ENCODE measurements around the gene KIF6. TPM values are rescaled to one million over a fixed set of nuclear protein-coding genes. Genes with fewer than 3 reads are reported as not detected.

Gene KIF6
- total and polyA plus RNA-seq, 2 of the 8 experiments (the other 6 are each of a cell fraction or from before 2014, with no cell fraction given) = 0.53 to 0.65 TPM

- no peak for TF ChIP-seq CHD7 (IDR thresholded peaks at IDR 0.05; ENCODE audit: insufficient replicate concordance, low read length)
- TF ChIP-seq POLR2AphosphoS5 (IDR thresholded peaks at IDR 0.05; ENCODE audit: low read depth, low read length) = no peak
- no peak for TF ChIP-seq TCF12 (IDR thresholded peaks at IDR 0.05; ENCODE audit: low read depth, low read length)
- TF ChIP-seq KDM1A (IDR thresholded peaks at IDR 0.05; ENCODE audit: borderline replicate concordance, low read length) = no peak
- no peak for TF ChIP-seq GTF2F1 (IDR thresholded peaks at IDR 0.05; ENCODE audit: borderline replicate concordance, low read depth, low read length)
- no peak for TF ChIP-seq E2F6 (IDR thresholded peaks at IDR 0.05)
- no peak for TF ChIP-seq GABPA (IDR thresholded peaks at IDR 0.05; ENCODE audit: borderline replicate concordance, insufficient read depth, low read length)
- no peak for TF ChIP-seq SUZ12 (IDR thresholded peaks at IDR 0.05; ENCODE audit: low read length)
- no peak for TF ChIP-seq BACH1 (IDR thresholded peaks at IDR 0.05; ENCODE audit: low read length)
- no peak for TF ChIP-seq CREB1 (IDR thresholded peaks at IDR 0.05)
- no peak for TF ChIP-seq SIX5 (IDR thresholded peaks at IDR 0.05; ENCODE audit: low read depth, low read length)
- TF ChIP-seq CEBPB (IDR thresholded peaks at IDR 0.05; ENCODE audit: low read depth, low read length) = no peak
- no peak for TF ChIP-seq TBP (IDR thresholded peaks at IDR 0.05; ENCODE audit: low read depth, low read length)
Observed at GRCh38 chr6:39770446-39770845, 45.2 kb upstream of the KIF6 start (continued).

Data from H1 (cell line).